HG02623 (cell line): ENCODE measurements around the gene NRG3.

Experiments
- ATAC-seq: cut with Tn5 transposase; IDR thresholded peaks from one replicate; pipeline ENCODE4 v1.9.1; 2021; ENCODE audit warnings: moderate library complexity; ENCODE audit not compliant: unreplicated experiment

Gene NRG3

GRCh38 chr10:82551506-82551905 is 676.5 kb downstream of the NRG3 start:
- no peak for ATAC-seq

- ATAC-seq: no peak
Observed at GRCh38 chr10:82552267-82552666, 677.3 kb downstream of the NRG3 start.

- ATAC-seq: no peak
Observed at GRCh38 chr10:82554381-82554780, 679.4 kb downstream of the NRG3 start.

- no peak for ATAC-seq
Observed at GRCh38 chr10:82558014-82558607, 683.1 kb downstream of the NRG3 start.

- no peak for ATAC-seq
Observed at GRCh38 chr10:82564353-82565196, 689.6 kb downstream of the NRG3 start.

- ATAC-seq: no peak
Observed at GRCh38 chr10:82565197-82565575, 690.2 kb downstream of the NRG3 start.

GRCh38 chr10:82572744-82573143 is 697.8 kb downstream of the NRG3 start:
- ATAC-seq: no peak

GRCh38 chr10:82574081-82574480 is 699.1 kb downstream of the NRG3 start:
- no peak for ATAC-seq

GRCh38 chr10:82575318-82575717 is 700.3 kb downstream of the NRG3 start:
- ATAC-seq: no peak

GRCh38 chr10:82576093-82576492 is 701.1 kb downstream of the NRG3 start:
- ATAC-seq: no peak

- ATAC-seq: no peak
Observed at GRCh38 chr10:82581940-82582339, 706.9 kb downstream of the NRG3 start.

GRCh38 chr10:82591421-82591820 is 716.4 kb downstream of the NRG3 start:
- no peak for ATAC-seq

GRCh38 chr10:82597840-82598239 is 722.8 kb downstream of the NRG3 start:
- no peak for ATAC-seq

- ATAC-seq: no peak
Observed at GRCh38 chr10:82609845-82610244, 734.9 kb downstream of the NRG3 start.

GRCh38 chr10:82618007-82618406 is 743.0 kb downstream of the NRG3 start:
- ATAC-seq: no peak

- ATAC-seq: no peak
Observed at GRCh38 chr10:82621680-82622079, 746.7 kb downstream of the NRG3 start.

- no peak for ATAC-seq
Observed at GRCh38 chr10:82622479-82622878, 747.5 kb downstream of the NRG3 start.

- ATAC-seq: no peak
Observed at GRCh38 chr10:82625512-82626189, 750.7 kb downstream of the NRG3 start.

GRCh38 chr10:82628373-82628772 is 753.4 kb downstream of the NRG3 start:
- no peak for ATAC-seq

- no peak for ATAC-seq
Observed at GRCh38 chr10:82643076-82643475, 768.1 kb downstream of the NRG3 start.

GRCh38 chr10:82643601-82644000 is 768.6 kb downstream of the NRG3 start:
- ATAC-seq: no peak

- ATAC-seq: no peak
Observed at GRCh38 chr10:82645221-82645620, 770.2 kb downstream of the NRG3 start.
